Stimulated activated CD8-positive, alpha-beta memory T cell treated with anti-CD3 and anti-CD28 coated beads, Interleukin-15, amount 100 ng/mL, for 48 hours (primary cell): Measurements from ENCODE around the gene RASSF10.
A peak's percentile ranks its signal among the peaks of the same experiment; 100 is the strongest.

Experiments
- DNase-seq, 2 donors: peaks; one replicate each; pipeline ENCODE4 v3.0.0-alpha.2; 2020; ENCODE audit warnings: low read depth in 2 of 2

RASSF10 gene

DNA sequence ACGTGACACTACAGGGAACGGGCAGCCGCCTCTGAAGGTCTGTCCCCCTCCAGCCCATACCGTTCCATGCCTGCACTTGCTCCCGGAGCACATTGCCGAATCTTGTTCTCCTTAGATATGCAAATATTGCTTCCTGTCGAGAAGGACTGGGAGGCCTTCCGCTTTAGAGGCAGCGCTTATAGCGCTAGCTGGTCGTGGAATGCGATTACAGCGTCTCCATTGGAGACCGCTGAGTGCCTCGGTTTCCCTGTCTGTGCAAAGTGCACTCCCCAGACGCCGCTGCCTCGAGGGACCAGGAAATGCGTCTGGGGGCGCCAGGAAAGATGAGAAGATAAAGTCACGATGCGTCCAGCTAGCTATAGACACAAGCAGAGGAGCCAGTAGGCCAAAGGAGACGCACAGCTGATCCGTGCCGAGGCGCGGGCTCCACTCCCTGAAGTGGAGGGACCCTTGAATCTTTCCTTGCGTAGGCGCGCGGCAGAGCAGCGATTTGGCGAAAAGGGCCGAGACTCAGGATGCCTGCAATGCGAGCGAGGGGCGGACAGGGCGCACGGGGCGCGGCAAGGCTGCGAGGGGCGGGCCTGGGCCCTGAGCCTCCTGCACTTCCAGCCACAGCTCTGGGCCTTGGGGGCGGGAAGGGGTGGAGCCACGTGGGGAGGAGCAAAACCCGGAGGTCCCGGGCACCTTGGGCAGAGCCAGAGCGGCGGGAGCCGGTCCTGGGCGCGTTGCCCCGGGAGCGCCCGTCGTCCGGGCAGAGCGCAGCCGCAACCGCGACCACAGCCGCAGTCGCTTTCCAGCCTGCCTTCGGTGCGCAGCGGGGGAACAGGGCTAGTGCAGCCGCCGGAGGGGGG lies at the start of gene RASSF10:
Gene RASSF10, plus strand, starts transcription at position 692 of the 851 bp plus-strand sequence. CDS start 261 bp downstream, outside the sequence.
- DNase-seq = peak in 1 of 2 donors; percentile 14

DNA sequence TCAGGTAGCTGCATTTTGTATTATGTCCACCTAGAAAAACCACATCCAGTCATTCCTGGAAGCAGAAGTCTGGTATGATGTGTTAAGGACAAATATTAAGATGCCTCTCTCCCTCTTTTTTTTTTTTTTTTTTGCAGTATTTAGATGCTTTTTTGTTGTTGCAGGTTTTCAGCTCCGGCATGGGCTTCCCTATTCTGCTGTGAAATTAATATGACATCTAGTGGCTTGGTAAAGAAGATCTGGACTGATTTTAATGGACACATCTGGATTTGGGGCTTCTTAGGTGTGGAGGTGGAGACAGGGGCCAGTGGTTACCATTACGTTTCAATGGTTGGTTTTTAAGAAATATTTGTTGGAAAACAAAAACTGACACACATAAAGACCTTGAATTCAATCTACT lies 47.5 kb upstream of the RASSF10 start:
- DNase-seq = no peak

DNA sequence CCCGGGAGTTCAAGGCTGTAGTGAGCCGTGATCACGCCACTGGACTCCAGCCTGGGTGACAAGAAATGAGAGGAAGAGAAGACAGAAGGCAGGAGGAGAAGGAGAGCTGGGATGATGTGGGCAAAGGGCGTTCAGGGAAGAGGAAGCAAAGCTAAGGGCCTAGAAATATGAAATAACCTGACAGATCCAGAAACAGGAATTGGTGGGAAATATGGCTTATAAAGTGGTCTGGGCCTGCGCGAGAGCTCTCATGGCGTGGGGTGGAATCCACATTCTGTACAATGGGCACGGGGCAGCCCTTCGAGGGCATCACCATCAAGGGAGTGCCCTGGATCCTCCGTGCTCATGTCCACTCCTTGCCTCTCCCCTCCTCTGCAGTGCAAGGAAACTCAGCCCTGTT lies 46.8 kb upstream of the RASSF10 start:
- DNase-seq = no peak

DNA sequence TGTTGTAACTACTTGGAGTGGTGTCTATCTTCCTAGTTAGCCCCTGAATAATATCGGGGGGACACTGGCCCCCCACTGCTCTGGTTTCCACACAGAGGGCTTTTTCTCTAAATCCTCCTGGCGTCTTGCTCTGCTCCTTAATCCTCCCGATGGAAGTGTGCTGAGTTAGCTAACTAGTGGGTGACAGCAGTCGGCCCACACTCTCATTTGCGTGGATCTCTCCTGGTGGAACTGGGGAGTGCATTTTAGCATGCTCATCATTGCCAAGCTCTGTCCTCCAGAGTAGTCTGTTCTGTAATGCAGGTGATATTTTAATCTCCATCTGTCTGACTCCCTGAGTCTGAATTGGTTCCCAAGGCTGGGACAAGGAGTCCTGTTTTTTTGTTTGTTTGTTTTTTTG lies 46.1 kb upstream of the RASSF10 start:
- DNase-seq = no peak

DNA sequence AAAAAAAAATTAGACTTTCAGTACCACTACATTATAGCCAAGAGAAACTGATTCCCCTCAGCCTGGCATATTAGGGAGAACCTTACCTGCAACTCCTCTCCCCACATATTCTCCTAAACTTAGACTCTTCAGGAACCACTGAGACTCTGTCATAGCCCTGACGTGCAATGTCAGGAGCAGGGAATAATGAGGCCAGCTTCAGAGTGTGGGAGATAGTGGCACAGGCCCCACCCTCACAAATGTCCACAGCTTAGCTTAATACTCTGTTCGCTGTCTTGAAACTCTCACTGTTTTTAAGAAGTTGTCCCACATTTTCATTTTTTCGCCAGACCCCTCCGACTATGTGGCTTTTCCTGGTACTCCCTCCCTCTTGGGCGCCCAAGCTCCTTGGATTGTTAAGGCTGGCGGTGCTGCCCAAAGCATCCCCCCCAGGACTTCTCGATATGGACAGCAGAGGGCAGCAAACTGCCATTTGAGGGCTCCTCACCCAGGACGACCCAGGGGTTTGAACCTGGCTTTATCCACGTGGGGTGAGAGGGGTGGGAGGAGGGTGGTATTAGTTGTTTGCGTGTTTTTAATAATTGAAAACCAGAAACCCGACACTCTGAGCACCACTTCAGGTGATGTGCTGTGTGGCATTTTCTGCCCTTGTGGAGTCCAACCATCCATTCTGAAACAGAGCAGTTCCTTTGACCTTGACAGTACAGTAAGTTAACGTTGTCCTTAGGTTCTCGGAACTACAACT lies 45.2 kb upstream of the RASSF10 start:
- DNase-seq = peak; percentile 32 to 53

DNA sequence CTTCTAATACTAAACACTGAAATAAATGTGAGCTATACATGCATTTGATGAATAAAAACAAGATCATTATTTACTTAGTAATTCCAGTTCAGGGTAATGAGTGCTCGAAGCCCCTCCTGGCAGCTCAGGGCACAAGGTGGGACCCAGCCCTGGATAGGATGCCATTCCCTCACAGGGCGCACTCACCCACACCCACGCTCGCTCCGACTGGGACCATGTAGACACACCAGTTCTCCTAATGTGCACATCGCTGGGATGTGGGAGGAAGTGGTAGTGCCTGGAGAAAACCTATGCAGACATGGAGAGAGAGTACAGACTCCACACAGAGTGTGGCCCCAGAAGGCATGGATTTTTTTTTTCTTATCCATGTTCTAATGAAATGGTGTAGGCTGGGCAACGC lies 44.5 kb upstream of the RASSF10 start:
- no peak for DNase-seq

DNA sequence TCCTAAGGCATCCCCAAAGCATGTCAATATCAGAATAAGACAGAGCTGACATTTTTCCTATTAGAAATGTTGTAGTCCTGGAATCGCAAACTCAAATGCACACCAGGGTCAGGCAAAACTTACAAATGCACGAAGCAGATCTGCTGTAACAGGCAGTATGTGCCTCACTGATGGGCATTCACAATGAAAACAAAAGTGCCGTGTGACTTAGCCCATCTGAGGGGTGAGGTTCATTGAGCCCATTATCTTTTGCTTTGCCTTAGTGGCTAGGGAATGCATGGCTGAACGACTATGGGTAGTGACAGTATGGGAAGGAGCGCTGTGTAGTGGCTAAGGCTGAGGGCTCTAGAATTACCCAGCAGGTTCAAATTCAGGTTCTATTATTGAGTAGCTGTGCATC lies 43.1 kb upstream of the RASSF10 start:
- no peak for DNase-seq

DNA sequence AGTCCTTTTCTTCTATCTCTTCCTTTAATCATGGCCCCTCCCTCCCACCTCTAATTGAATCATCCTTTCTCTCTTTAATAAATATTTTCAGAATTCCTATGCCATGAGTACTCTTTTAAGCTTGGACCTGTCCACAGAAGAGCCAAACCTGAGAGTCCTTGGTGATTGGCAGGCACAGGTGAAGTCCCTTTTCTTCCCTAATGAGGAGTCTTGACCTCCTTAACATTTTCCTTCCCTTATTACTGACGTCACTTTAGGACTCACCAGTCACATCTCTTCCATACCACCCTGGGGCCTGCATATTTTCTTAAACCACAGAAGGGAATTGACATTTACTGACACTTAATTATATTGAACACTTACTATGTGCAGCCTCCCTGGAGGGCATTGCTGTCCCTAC lies 41.0 kb upstream of the RASSF10 start:
- DNase-seq = no peak

DNA sequence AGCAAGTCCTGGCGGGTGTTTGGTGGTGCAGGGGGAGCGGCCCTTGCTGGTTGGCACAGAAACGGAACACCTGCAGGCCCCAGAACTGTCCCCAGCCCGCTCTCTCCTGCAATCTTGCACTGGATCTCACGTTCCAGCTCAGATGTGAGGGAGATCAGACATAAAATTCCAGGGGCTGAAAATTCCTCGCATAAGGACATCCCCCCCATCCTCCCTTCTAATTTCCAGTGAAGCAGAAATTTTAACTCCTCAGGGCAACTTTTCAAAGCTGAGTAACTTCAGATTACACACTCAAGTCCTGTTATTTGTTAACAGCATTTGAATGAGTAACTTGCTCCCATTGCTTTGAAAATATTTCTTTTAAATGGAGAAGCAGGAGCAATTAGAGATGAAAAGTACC lies 40.3 kb upstream of the RASSF10 start:
- no peak for DNase-seq

DNA sequence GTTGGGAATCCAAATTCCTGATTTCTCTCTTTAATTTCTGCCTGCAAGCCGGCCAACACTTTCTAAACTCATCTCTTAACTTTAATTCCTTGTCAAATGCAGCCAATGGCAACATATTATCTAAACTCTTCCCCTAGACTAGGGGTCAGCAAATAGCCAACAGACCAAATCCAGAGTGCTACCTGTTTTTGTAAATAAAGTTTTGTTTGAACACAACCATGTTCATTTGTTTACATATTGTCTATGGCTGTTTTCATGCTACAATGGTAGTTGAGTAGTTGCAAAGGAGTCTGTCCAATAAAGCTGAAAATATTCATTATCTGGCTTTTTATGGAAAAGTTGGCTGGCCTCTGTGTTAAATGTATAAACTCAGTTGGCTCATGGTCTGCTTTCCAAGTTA lies 37.2 kb upstream of the RASSF10 start:
- DNase-seq = no peak

DNA sequence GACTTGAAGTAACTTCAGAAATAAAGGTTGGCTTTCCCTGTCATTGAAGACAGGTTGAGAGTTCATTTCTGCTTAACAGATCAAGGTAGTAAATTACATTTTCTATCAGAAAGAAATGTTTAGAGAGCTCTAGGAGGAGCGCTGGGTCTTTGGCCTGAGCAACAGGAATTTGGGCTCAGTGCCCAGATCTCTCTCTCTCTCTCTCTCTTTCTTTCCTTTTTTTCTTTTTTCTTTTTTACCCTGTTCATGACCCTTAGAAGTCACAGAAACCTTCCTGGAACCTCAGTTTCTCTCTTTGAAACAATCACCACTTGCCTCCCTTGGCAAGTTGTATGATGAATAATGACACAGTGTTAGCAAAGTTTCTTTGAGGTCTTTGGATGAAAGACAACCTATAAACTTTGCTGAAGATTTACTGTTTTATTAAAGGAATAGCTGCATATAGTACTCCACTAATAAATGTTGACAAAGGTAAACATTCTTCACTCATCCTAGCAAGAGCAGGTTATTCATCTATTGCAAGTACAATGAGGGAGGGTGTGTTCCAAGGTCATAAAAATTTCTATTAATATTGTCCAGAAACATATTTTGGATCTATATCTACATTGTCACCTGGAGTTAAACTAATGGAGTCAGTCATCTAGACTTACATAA lies 35.5 kb upstream of the RASSF10 start:
- DNase-seq = no peak

DNA sequence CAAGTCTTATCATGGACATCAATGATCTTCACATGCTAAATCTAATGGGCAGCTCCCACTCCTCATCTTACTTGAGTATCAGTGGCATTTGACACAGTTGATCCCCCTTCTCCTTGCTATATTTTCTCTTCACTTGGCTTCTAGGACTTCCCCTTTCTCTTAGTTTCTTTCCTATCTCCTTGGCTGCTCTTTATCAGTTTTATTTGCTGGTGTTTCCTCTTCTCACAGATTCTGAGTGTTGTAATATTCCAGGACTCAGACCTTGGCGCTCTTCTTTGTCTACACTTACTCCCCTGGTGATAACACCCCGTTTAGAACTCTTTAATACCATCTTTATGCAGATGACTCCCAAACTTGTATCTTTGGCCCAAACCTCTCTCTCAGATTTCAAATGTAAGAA lies 33.9 kb upstream of the RASSF10 start:
- no peak for DNase-seq

DNA sequence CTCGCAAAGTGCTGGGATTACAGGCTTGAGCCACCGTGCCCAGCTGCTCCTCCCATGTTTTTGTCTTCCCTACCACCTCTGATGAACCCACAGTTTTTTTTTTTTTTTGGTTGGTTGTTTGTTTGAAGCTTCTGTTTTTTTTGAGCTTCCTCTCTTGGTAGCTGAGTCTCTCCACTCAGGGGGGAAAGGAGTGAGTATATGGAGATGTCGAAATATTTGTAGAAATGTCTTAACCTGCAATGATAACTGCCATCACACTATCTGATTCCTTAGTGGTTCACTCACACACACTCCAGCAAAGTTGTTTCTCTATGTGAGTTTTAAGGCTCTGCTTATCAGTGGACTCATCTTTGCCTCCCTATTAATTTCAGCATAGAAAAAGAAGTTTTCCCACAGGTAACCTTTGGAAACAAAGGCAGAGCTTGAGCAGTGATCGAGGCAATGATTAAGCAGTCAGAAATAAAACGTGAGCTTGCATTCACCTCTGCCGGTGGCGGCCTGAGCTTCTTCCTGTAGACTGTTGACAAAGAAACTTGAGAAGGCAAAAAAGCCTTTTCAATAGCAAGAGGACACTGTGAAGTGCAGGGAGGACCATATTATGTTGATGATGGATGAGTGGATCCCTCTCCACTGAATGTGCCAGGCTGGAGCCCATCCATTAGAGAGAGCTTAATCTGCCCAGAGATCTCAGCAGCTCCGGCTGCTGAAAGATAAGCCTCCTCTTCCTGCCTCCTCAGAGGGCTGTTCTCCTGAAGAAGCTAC lies 29.0 kb upstream of the RASSF10 start:
- DNase-seq = no peak

DNA sequence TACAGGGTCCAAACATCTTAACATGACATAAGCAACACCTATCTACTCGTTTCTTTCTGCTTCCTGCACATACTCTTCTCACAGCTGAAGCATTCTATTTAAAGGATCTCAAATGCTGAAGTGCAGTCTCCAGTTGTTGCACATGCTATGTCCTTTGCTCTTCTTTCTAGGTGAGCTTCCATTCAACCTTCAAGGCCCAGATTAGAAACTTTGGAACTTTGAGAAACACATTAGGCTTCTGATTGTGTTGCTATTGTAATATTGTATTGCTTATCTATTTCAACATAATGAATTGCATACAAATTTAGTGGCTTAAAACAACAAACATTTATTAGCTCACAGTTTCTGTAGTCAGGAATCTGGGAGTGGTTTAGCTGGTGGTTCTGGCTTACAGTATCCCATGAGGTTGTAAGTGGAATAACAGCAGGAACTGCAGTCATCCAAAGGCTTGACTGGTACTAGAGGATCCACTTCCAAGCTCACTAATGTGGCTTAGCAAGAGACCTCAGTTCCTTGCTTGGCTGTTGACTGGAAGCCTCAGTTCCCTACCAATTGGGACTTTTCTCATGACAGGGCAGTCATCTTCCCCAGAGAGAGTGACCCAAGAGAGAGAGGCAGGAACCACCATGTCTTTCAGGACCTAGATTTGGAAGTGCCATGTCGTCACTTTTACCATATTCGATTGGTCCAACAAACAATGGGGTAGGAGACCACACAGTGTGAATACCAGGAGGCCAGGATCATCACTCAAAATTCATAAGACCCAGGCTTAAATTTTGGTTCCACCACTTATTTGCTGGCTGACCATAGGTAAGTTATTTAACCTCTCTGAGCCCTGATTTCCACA lies 27.2 kb upstream of the RASSF10 start:
- DNase-seq = no peak

DNA sequence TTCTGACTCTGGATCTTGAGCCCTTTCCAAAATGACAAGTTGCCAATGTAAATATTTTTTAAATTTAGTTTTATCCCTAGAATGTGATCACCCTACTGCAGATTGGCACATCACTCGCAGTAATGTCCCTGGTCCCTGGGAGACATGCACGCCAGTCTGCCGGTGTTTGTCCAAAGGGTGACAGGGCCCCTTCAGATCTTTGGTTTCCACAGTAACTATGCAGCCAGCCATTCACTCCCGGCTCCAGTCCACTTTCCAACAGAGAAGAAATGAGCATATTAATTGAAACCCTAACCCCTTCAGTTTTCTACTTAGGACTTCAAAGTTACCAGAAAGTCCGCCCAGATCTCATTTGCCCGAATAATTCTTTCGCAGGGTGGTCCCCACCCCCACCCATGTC lies 25.8 kb upstream of the RASSF10 start:
- no peak for DNase-seq

DNA sequence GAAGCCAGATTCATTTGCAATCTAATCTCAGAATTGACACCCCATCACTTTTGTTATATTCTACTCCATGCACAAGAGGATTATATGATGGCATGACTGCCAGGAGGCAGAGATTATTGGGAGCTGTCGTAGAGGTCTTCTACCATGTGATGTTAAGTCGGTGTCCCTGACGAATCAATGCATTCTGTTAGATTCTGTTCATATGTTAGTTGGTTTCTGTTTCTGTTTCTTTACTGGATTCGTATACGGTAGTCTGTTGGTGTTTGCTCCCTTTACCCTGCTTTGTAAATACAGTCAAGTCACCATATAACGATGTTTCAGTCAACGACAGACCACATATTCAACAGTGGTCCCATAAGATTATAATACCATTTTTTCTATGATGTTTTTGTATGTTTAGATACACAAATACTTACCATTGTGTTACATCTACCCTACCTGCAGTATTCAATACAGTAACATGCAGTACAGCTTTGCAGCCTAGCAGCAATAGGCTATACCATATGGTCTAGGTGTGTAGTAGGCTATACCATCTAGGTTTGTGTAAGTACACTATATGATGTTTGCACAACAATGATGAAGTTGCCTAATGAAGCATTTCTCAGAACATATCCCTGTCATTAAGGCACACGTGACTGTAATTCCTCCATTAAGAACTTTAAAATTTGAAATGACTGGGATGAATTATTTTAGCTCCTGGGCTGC lies 22.8 kb upstream of the RASSF10 start:
- no peak for DNase-seq

DNA sequence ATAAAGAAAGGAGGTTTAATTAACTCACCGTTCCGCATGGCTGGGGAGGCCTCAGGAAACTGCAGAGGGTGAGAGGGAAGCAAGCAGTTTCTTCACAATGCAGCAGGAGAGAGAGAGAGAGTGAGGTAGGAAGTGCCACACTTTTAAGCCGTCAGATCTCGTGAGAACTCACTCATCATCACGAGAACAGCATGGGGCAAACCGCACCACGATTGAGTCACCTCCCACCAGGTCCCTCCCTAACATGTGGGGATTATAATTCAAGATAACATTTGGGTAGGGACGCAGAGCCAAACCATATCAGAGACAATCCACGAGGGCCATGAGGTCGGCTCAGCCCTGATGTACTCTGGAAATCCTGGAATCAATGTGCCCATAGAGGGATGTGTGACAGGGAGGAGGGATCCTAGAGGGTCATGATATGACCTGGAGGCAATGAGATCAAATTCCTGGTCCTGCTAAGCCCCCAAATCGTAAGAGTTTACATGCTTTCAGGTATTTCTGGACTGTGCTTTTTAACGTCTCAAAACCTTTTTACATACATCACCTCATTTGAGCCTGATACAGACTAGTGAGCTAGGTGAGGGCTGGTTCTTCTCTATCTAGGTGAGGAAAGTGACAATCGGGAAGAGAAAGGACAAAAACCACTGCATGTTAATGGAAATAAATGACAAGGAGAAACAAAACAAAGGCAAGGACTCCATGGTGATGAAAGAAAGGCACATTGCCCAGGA lies 19.5 kb upstream of the RASSF10 start:
- no peak for DNase-seq

DNA sequence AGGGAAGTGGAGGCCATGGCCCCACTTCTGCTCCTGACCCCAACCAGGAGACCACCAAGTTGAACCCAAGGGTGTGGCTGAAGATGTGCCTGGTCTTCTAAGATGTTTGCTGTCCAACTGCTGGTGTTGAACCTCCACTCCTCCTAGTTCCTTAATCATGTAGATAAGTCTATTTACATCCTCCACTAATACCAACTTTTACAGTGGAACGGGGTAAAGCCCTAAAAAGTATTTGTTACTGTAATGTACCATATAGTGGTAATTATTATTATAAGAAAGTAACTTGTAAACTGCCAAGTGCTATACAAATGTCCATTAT lies 19.0 kb upstream of the RASSF10 start:
- no peak for DNase-seq

DNA sequence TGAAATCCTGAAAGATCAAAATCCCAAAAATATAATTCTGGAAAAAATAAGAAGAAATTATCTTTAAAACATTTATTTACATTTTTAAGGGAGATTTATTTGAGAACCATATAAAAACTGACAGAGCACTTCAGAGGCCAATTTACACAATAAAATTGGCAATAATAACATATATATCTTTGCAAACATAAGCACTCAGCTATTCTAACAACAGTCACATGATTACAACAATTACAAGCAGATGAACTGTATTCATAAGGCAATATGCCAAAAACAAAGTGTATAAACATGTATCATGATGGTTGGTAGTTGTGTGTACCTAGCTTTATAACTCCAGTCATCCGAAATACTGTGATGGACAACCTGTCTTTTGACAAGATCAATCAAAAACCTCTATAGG lies 17.7 kb upstream of the RASSF10 start:
- DNase-seq = no peak

DNA sequence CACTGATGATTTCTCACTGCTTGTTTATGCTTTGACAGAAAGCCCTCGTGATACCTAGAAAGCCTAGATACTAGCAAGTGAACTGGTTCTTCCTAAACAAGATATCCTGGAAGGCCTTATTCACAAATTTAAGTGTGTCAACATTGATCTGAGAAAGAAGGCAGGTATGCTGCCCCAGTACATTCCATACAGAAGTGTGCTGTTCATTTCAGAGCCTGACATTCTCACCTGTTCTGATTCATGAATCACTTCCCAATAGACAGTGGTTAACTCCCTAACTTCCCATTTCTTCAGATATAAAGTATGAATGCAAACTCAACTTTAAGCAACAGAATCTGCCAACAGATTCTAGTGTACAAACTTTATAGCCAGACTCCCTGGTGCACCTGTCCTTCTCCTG lies 15.5 kb upstream of the RASSF10 start:
- DNase-seq = no peak
